Measurements from ENCODE around the gene ZNF350.

Gene ZNF350

DNA sequence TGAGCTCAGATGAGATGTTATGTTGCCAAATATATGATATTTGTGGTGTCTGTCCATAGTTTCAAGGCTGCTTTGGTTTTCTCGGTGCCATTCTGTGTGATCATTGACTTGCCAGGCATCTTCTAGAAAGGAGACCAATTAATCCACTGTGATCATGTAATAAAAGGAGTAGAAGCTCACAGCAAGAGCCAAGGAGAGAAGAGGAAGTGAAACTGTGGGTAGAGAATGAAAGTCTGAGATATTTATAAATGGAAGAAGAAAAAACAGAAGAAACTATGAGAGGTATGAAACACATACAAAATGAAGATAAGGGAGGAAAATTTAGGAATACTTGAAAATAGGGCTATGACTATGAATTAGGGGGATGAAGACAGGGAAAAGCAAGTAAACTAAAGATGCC, 70.5 kb downstream of the ZNF350 start:
- H3K27ac ChIP-seq (ENCODE audit: low read depth, low read length): no peak overlapping the region
- no peaks in the 10 kb centered on the region for H3K27me3 ChIP-seq (ENCODE audit: control insufficient read depth, insufficient read depth, low read length)
- no peak overlapping the region for H3K9ac ChIP-seq (ENCODE audit: low read length)
- no peaks in the 10 kb centered on the region for H3K4me1 ChIP-seq (ENCODE audit: control insufficient read depth, insufficient read depth, low read length)
- no peak overlapping the region for H3K4me3 ChIP-seq (ENCODE audit: low read length)
- no peaks in the 10 kb centered on the region for H3K36me3 ChIP-seq (ENCODE audit: control insufficient read depth, insufficient read depth, low read length)

DNA sequence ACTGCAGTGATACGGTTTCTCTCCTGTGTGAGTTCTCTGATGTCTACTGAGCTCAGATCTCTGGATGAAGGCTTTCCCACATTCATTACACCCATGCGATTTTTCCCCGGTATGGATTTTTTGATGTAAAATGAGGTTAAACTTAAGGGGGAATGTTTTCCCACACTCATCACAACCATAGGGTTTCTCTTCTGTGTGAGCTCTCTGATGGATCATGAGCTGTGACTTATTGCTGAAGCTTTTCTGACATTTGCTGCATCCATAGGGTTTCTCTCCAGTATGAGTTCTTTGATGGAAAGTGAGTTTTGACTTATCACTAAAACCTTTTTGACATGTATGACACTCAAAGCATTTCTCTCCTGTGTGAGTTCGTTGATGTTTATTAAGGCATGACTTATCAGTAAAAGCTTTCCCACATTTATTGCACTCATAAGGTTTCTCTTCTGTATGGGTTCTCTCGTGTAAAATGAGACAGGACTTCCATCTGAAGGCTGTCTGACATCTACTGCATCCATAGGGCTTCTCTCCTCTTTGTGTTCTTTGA, 71.2 kb downstream of the ZNF350 start:
- Histone ChIP-seq H3K4me3 (ENCODE audit: low read length) (no peak overlapping the region), H3K27ac (ENCODE audit: low read depth, low read length) (no peak overlapping the region), H3K4me1 (ENCODE audit: control insufficient read depth, insufficient read depth, low read length) (no peaks in the 10 kb centered on the region), H3K36me3 (ENCODE audit: control insufficient read depth, insufficient read depth, low read length) (no peaks in the 10 kb centered on the region), H3K9ac (ENCODE audit: low read length) (no peak overlapping the region), H3K27me3 (ENCODE audit: control insufficient read depth, insufficient read depth, low read length) (no peaks in the 10 kb centered on the region)

All from rectal smooth muscle tissue (tissue), 1 donor.